Neural progenitor cell (in vitro differentiated cells): Measurements from ENCODE around the gene KCNJ9. TPM values are rescaled to one million over a fixed set of nuclear protein-coding genes. Genes with fewer than 3 reads are reported as not detected.

Source experiments
- DNase-seq: peaks from one replicate; pipeline ENCODE4 v3.0.0-alpha.2; 2016; ENCODE audit warnings: low spot score
- H2AFZ ChIP-seq: fragments of 200-600 bp; sonication (generic); replicated peaks from 2 replicates; pipeline ENCODE4 v1.6.1; 2016; ENCODE audit warnings: antibody characterized with exemption
- H3F3A ChIP-seq: fragments of 200-600 bp; sonication (generic); 2 replicates; pipeline ENCODE4 v1.6.1; 2016; ENCODE audit warnings: antibody characterized with exemption, low read depth
- H3K27ac ChIP-seq: fragments of 200-600 bp; sonication (generic); 2 replicates; pipeline ENCODE4 v1.5.1; 2016; ENCODE audit warnings: mild to moderate bottlenecking
- H3K27me3 ChIP-seq: fragments of 200-600 bp; sonication (generic); 2 replicates; pipeline ENCODE4 v1.6.1; 2016; ENCODE audit warnings: mild to moderate bottlenecking, moderate library complexity
- H3K36me3 ChIP-seq: fragments of 200-600 bp; sonication (generic); 2 replicates; pipeline ENCODE4 v1.5.1; 2016
- H3K4me1 ChIP-seq: fragments of 200-600 bp; sonication (generic); 2 replicates; pipeline ENCODE4 v1.6.1; 2016; ENCODE audit warnings: mixed run types
- H3K4me2 ChIP-seq: fragments of 200-600 bp; sonication (generic); 2 replicates; pipeline ENCODE4 v1.6.1; 2016
- H3K4me3 ChIP-seq: fragments of 200-600 bp; sonication (generic); 2 replicates; pipeline ENCODE4 v1.5.1; 2016
- H3K79me2 ChIP-seq: fragments of 200-600 bp; sonication (generic); 2 replicates; pipeline ENCODE4 v1.6.1; 2016; ENCODE audit warnings: low read depth
- H3K9ac ChIP-seq: fragments of 200-600 bp; sonication (generic); 2 replicates; pipeline ENCODE4 v1.6.1; 2016
- H3K9me3 ChIP-seq: fragments of 200-600 bp; sonication (generic); 2 replicates; pipeline ENCODE4 v1.5.1; 2016; ENCODE audit warnings: low read depth
- H4K20me1 ChIP-seq: fragments of 200-600 bp; sonication (generic); 2 replicates; pipeline ENCODE4 v1.6.1; 2016; ENCODE audit warnings: low read depth
- H3K27ac Mint-ChIP-seq: 3 replicates; pipeline ENCODE4 v1.8.0; 2021; ENCODE audit warnings: mixed read lengths
- H3K27me3 Mint-ChIP-seq: 2 replicates; pipeline ENCODE4 v1.8.0; 2022; ENCODE audit warnings: low read depth, mild to moderate bottlenecking, inconsistent platforms, moderate library complexity, mixed read lengths; ENCODE audit not compliant: insufficient read depth
- H3K36me3 Mint-ChIP-seq: 3 replicates; pipeline ENCODE4 v1.8.0; 2021; ENCODE audit warnings: mixed read lengths
- H3K4me1 Mint-ChIP-seq: 3 replicates; pipeline ENCODE4 v1.8.0; 2021; ENCODE audit warnings: mixed read lengths
- H3K4me3 Mint-ChIP-seq: 3 replicates; pipeline ENCODE4 v1.8.0; 2021; ENCODE audit warnings: mild to moderate bottlenecking, moderate library complexity, mixed read lengths
- H3K9me3 Mint-ChIP-seq: 3 replicates; pipeline ENCODE4 v1.8.0; 2020; ENCODE audit warnings: mixed read lengths
- CTCF ChIP-seq: fragments of 200-600 bp; sonication (generic); IDR thresholded peaks from 2 replicates; pipeline ENCODE4 v1.5.1; 2017; ENCODE audit warnings: antibody characterized with exemption, mild to moderate bottlenecking
- EZH2 ChIP-seq: fragments of 200-600 bp; sonication (generic); IDR thresholded peaks from 2 replicates; pipeline ENCODE4 v1.6.1; 2017; ENCODE audit warnings: antibody characterized with exemption, mild to moderate bottlenecking, moderate library complexity
- EZH2phosphoT487 ChIP-seq: fragments of 200-600 bp; sonication (generic); IDR thresholded peaks from 2 replicates; pipeline ENCODE4 v1.6.1; 2017; ENCODE audit warnings: antibody characterized with exemption
- total RNA-seq: library from RNA; depleted of rRNA; stranded (reverse); fragments of >200 nt; gene quantifications from 2 replicates; pipeline ENCODE4 v1.2.3, GENCODE V29; 2015; ENCODE audit warnings: low replicate concordance

Gene KCNJ9
- total RNA-seq, 1 donor from 2014 or later = 0.09 TPM

- no peak for DNase-seq
Measured at GRCh38 chr1:160087118-160087662, 5.9 kb downstream of the KCNJ9 start.

GRCh38 chr1:160089883-160090282 is 8.5 kb downstream of the KCNJ9 start:
- Histone ChIP-seq H3K36me3 (no peaks in the 10 kb centered on the region), H3K27ac (no peak overlapping the region), H3K4me1 (no peaks in the 10 kb centered on the region), H3K4me3 (no peak overlapping the region), H3K79me2 (no peaks in the 10 kb centered on the region), H3K9me3 (no peaks in the 10 kb centered on the region), H3K9ac (no peak overlapping the region), H3K27me3 (peaks cover 22% of the 10 kb centered on the region), H3F3A (no peaks in the 10 kb centered on the region), H2AFZ (no peak overlapping the region), H4K20me1 (no peaks in the 10 kb centered on the region), H3K4me2 (no peak overlapping the region)
- H3K27me3 Mint-ChIP-seq = peaks cover 15% of the 10 kb centered on the region
- H3K9me3 Mint-ChIP-seq = no peaks in the 10 kb centered on the region
- no peak overlapping the region for H3K27ac Mint-ChIP-seq
- no peaks in the 10 kb centered on the region for H3K36me3 Mint-ChIP-seq
- H3K4me1 Mint-ChIP-seq = peaks cover 11% of the 10 kb centered on the region
- TF ChIP-seq CTCF (no peak), EZH2phosphoT487 (no peak)
- no peak for DNase-seq
- no peak overlapping the region for H3K4me3 Mint-ChIP-seq

More at GRCh38 chr1:160087118-160087662, 5.9 kb downstream of the KCNJ9 start:
- Mint-ChIP-seq H3K36me3 (no peaks in the 10 kb centered on the region), H3K4me1 (peaks cover 11% of the 10 kb centered on the region), H3K4me3 (no peak overlapping the region), H3K9me3 (peaks cover 2% of the 10 kb centered on the region), H3K27ac (no peak overlapping the region), H3K27me3 (peaks cover 28% of the 10 kb centered on the region)
- TF ChIP-seq EZH2phosphoT487 (no peak), EZH2 (no peak), CTCF (no peak)
- Histone ChIP-seq H3K27me3 (peaks cover 49% of the 10 kb centered on the region), H3K36me3 (no peaks in the 10 kb centered on the region), H3F3A (no peaks in the 10 kb centered on the region), H3K9ac (no peak overlapping the region), H3K9me3 (no peaks in the 10 kb centered on the region), H3K4me2 (no peak overlapping the region), H4K20me1 (no peaks in the 10 kb centered on the region), H2AFZ (no peak overlapping the region), H3K27ac (no peak overlapping the region), H3K4me1 (no peaks in the 10 kb centered on the region), H3K79me2 (no peaks in the 10 kb centered on the region), H3K4me3 (no peak overlapping the region)

GRCh38 chr1:160090760-160091159 is 9.4 kb downstream of the KCNJ9 start:
- H3K36me3 Mint-ChIP-seq = no peaks in the 10 kb centered on the region

More at GRCh38 chr1:160090760-160091159, 9.4 kb downstream of the KCNJ9 start:
- no peak for DNase-seq
- no peak overlapping the region for H3K27ac ChIP-seq
- no peak overlapping the region for H3K4me3 ChIP-seq
- H3K27me3 Mint-ChIP-seq = peaks cover 8% of the 10 kb centered on the region
- H4K20me1 ChIP-seq = no peaks in the 10 kb centered on the region
- H2AFZ ChIP-seq = no peak overlapping the region
- H3K27ac Mint-ChIP-seq = no peak overlapping the region
- H3K9me3 Mint-ChIP-seq = no peaks in the 10 kb centered on the region
- no peaks in the 10 kb centered on the region for H3K36me3 ChIP-seq
- TF ChIP-seq CTCF = no peak
- no peak for TF ChIP-seq EZH2phosphoT487
- TF ChIP-seq EZH2 = no peak
- peaks cover 11% of the 10 kb centered on the region for H3K4me1 Mint-ChIP-seq
- no peaks in the 10 kb centered on the region for H3K79me2 ChIP-seq
- H3K4me2 ChIP-seq = no peak overlapping the region
- no peak overlapping the region for H3K9ac ChIP-seq
- H3K4me1 ChIP-seq = peaks cover 5% of the 10 kb centered on the region
- no peaks in the 10 kb centered on the region for H3K9me3 ChIP-seq
- peaks cover 14% of the 10 kb centered on the region for H3K27me3 ChIP-seq
- no peaks in the 10 kb centered on the region for H3F3A ChIP-seq
- H3K4me3 Mint-ChIP-seq = no peak overlapping the region
